Thyroid gland (tissue), 4 donors: ENCODE results near the gene TOPBP1.
"Not testable (repeated sequence)": the region's sequence is repeated elsewhere in the genome, so short reads cannot be mapped to it uniquely, and the experiment has no call there.

Experiments
- CTCF ChIP-seq, 6 experiments: fragments of 200-600 bp in 3 of 6; fragments of 450-650 bp in 3 of 6; sonication (generic) in 3 of 6; IDR thresholded peaks; one replicate each; pipeline ENCODE4 v1.5.1; 2016 to 2019; ENCODE audit warnings: antibody characterized with exemption in 6 of 6, mild to moderate bottlenecking in 2 of 6, inconsistent platforms in 1 of 6, moderate library complexity in 1 of 6
- POLR2A ChIP-seq, 2 donors: fragments of 450-650 bp; IDR thresholded peaks; one replicate each; pipeline ENCODE4 v1.6.1; 2017; ENCODE audit warnings: antibody characterized with exemption in 2 of 2, mild to moderate bottlenecking in 2 of 2, moderate library complexity in 1 of 2

DNA sequence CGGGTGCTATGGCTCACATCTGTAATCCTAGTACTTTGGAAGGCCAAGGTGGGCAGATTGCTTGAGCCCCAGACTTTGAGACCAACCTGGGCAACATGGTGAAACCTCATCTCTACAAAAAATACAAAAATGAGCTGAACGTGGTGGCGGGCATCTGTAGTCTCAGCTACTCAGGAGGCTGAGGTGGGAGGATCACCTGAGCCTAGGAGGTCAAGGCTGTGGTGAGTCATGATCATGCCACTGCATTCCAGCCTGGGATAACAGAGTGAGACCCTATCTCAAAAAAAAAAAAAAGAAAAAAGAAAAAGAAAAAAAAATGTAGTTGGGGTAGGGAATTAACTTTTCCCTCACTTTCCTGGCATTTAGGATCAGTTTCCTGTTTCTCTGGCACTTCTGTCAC lies 3.4 kb upstream of the TOPBP1 start:
- not testable (repeated sequence) for TF ChIP-seq CTCF, POLR2A (IDR thresholded peaks at IDR 0.05)
